Suprapubic skin (tissue), 4 donors: ENCODE results near the gene BTN1A1.
A peak's percentile ranks its signal among the peaks of the same experiment; 100 is the strongest.

Source experiments
- CTCF ChIP-seq, 2 donors: fragments of 200-600 bp in 1 of 2; fragments of 450-650 bp in 1 of 2; sonication (generic) in 1 of 2; IDR thresholded peaks; one replicate each; pipeline ENCODE4 v1.5.1; 2016 to 2019; ENCODE audit warnings: antibody characterized with exemption in 2 of 2, mild to moderate bottlenecking in 1 of 2, moderate library complexity in 1 of 2
- EP300 ChIP-seq: sonication (generic); formaldehyde crosslinking; IDR thresholded peaks from one replicate; pipeline ENCODE4 v1.6.1; 2017; ENCODE audit warnings: antibody characterized with exemption
- POLR2A ChIP-seq, 2 donors: fragments of 450-650 bp; IDR thresholded peaks; one replicate each; pipeline ENCODE4 v1.6.1; 2017; ENCODE audit warnings: antibody characterized with exemption in 2 of 2, mild to moderate bottlenecking in 2 of 2, moderate library complexity in 2 of 2
- POLR2AphosphoS5 ChIP-seq, 3 donors: sonication (generic); formaldehyde crosslinking; IDR thresholded peaks; one replicate each; pipeline ENCODE4 v1.6.1; 2017; ENCODE audit warnings: antibody characterized with exemption in 3 of 3

DNA sequence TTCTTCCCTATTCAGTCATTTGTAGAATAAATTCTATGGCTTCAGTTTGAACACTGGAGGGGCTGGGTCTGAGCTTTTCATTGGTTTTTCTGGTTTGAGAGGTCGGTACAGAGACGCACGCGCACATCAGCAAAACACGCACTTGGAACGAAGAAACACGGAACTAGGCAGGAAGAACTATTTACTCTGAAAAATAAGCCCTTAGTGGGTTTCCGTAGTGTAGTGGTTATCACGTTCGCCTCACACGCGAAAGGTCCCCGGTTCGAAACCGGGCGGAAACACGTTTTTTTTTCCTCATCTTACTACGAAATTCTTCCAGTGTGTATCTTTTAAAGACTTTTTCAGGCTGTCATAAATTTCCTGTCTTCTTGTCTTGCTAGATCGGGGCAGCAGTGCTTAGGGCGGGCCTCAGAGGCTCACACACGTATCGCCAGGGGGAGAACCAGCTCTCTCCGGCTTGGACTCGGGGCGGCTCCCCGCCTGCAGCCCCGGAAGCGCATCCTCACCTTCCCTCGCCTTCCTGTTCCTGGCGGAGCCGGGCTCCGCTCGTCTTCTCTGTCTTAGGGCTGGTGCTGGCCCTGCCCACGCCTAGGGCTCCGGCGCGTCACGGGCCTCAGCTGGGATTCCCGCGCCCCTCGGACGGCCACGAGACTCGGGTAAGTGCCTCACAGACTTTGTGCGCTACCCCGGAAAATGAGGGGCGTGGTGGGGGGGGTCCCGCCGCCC is 37.9 kb downstream of the BTN1A1 start, which contains the start of gene HMGN4:
- TF ChIP-seq CTCF (IDR thresholded peaks at IDR 0.05) (no peak), POLR2AphosphoS5 (IDR thresholded peaks at IDR 0.05) (peak in 1 of 3 donors; percentile 8), EP300 (no peak), POLR2A (IDR thresholded peaks at IDR 0.05) (peak in 1 of 2 donors; percentile 27)
